K562 (cell line): ENCODE data around the gene MUCL3. TPM values are rescaled to one million over a fixed set of nuclear protein-coding genes. Genes with fewer than 3 reads are reported as not detected.
A peak's percentile ranks its signal among the peaks of the same experiment; 100 is the strongest.

Source experiments
- ATAC-seq: fragments of 200-7000 bp; cut with Tn5 transposase; 3 replicates; pipeline ENCODE4 v1.9.1; 2020; ENCODE audit warnings: moderate library complexity
- BruUV-seq: library from RNA; stranded (reverse); fragments of 400-500 nt; replicated peaks from 2 replicates; lab custom pipeline; 2021; lab: Mats Ljungman, UMichigan
- CTCF ChIA-PET: fragments of 300-600 bp; formaldehyde crosslinking; extraction: SDS; loops from one replicate; lab custom pipeline; 2021; ENCODE audit warnings: low intra/inter-chr PET ratio; lab: Yijun Ruan, JAX
- POLR2A ChIA-PET: fragments of 300-600, 350-650 bp; sonication (Branson Sonifier 250); formaldehyde crosslinking; extraction: SDS; loops from one replicate; lab custom pipeline; 2021; ENCODE audit warnings: antibody characterized with exemption, inconsistent platforms; lab: Yijun Ruan, JAX
- DNase-seq, 4 experiments: peaks; one replicate each; pipeline versions ENCODE4 v3.0.0 to v3.0.0-alpha.2; 2011 to 2018; ENCODE audit warnings: low spot score in 3 of 4, mixed read lengths in 3 of 4; ENCODE audit errors: extremely low read depth in 1 of 4
- FAIRE-seq: peaks from 2 replicates; lab custom pipeline; 2011; peaks lifted over from hg19 to GRCh38; lab: Jason Lieb, UNC
- H2AFZ ChIP-seq: 2 replicates; pipeline ENCODE4 v1.6.0; 2011; ENCODE audit warnings: low read depth, low read length, control low read depth, inconsistent platforms
- H3K27ac ChIP-seq: fragments of 200-600 bp; 3 replicates; pipeline ENCODE4 v1.8.0; 2011; ENCODE audit warnings: low read depth, mild to moderate bottlenecking, control low read depth, inconsistent platforms, low read length, moderate library complexity, mixed read lengths; ENCODE audit errors: extremely low read depth
- H3K27me3 ChIP-seq, 2 experiments: fragments of 300-600 bp in 1 of 2; 2 replicates in 1 of 2; 3 replicates in 1 of 2; pipeline versions ENCODE4 v1.6.0 to v1.8.0; 2011; ENCODE audit warnings: inconsistent platforms in 2 of 2, low read length in 2 of 2, mild to moderate bottlenecking in 1 of 2, mixed read lengths in 1 of 2, moderate library complexity in 1 of 2; ENCODE audit not compliant: control insufficient read depth in 2 of 2, insufficient read depth in 2 of 2
- H3K36me3 ChIP-seq: fragments of 300-600 bp; 3 replicates; pipeline ENCODE4 v1.8.0; 2011; ENCODE audit warnings: mild to moderate bottlenecking, low read length, inconsistent platforms; ENCODE audit not compliant: control insufficient read depth, insufficient read depth
- H3K4me1 ChIP-seq, 2 experiments: fragments of 200-600 bp in 1 of 2; replicated peaks in 1 of 2; 2 replicates in 1 of 2; 3 replicates in 1 of 2; pipeline versions ENCODE4 v1.5.1 to v1.8.0; 2011; ENCODE audit warnings: inconsistent platforms in 2 of 2, low read length in 2 of 2, mild to moderate bottlenecking in 1 of 2, mixed read lengths in 1 of 2, moderate library complexity in 1 of 2; ENCODE audit not compliant: control insufficient read depth in 2 of 2, insufficient read depth in 2 of 2
- H3K4me2 ChIP-seq: 2 replicates; pipeline ENCODE4 v1.6.1; 2011; ENCODE audit warnings: low read length, control low read depth, inconsistent platforms, mixed read lengths; ENCODE audit not compliant: insufficient read depth
- H3K4me3 ChIP-seq: fragments of 200-600 bp; sonication (generic), shearing (Covaris generic); 2 replicates; pipeline ENCODE4 v1.5.1; 2016; ENCODE audit warnings: control low read depth, inconsistent platforms
- H3K79me2 ChIP-seq: fragments of 200-600 bp; 3 replicates; pipeline ENCODE4 v1.8.0; 2011; ENCODE audit warnings: low read length, inconsistent platforms; ENCODE audit not compliant: control insufficient read depth, insufficient read depth
- H3K9ac ChIP-seq, 2 experiments: 2 replicates each; pipeline versions ENCODE4 v1.6.0 to v1.6.1; 2011; ENCODE audit warnings: low read depth in 2 of 2, low read length in 2 of 2, control low read depth in 1 of 2, inconsistent platforms in 1 of 2, mild to moderate bottlenecking in 1 of 2, mixed read lengths in 1 of 2; ENCODE audit not compliant: insufficient read depth in 1 of 2
- H3K9me1 ChIP-seq: one replicate; pipeline ENCODE4 v1.6.0; 2011; ENCODE audit warnings: inconsistent platforms, mild to moderate bottlenecking, low read length, moderate library complexity; ENCODE audit not compliant: control insufficient read depth, insufficient read depth
- H3K9me3 ChIP-seq: replicated peaks from 2 replicates; pipeline ENCODE4 v1.5.1; 2011; ENCODE audit warnings: low read depth, low read length, inconsistent platforms; ENCODE audit not compliant: control insufficient read depth, insufficient read depth
- H4K20me1 ChIP-seq: replicated peaks from 2 replicates; pipeline ENCODE4 v1.6.1; 2011; ENCODE audit warnings: low read length, inconsistent platforms, mixed read lengths; ENCODE audit not compliant: control insufficient read depth, insufficient read depth
- CBX1 ChIP-seq: sonication (generic); IDR thresholded peaks from 2 replicates; pipeline ENCODE4 v1.6.1; 2016; ENCODE audit warnings: antibody characterized with exemption, low read depth, mild to moderate bottlenecking
- CBX2 ChIP-seq: fragments of 200-600 bp; sonication (generic); IDR thresholded peaks from one replicate; pipeline ENCODE4 v1.6.1; 2012; ENCODE audit warnings: mild to moderate bottlenecking, low read length, inconsistent platforms; ENCODE audit not compliant: insufficient read depth, poor library complexity, severe bottlenecking
- CBX8 ChIP-seq: fragments of 200-600 bp; sonication (generic); IDR thresholded peaks from 2 replicates; pipeline ENCODE4 v1.6.1; 2012; ENCODE audit warnings: borderline replicate concordance, mixed run types, low read depth, mild to moderate bottlenecking, moderate library complexity, mixed read lengths, low read length, control low read depth, inconsistent platforms; ENCODE audit not compliant: poor library complexity, severe bottlenecking; ENCODE audit errors: extremely low read depth
- CHD4 ChIP-seq: fragments of 200-600 bp; sonication (generic); IDR thresholded peaks from 3 replicates; pipeline ENCODE4 v1.6.1; 2012; ENCODE audit warnings: low read depth, mild to moderate bottlenecking, mixed read lengths, low read length, inconsistent platforms; ENCODE audit not compliant: insufficient read depth, insufficient replicate concordance, poor library complexity, severe bottlenecking
- GTF2E2 ChIP-seq: fragments of 200-800 bp; sonication (Bioruptor generic); IDR thresholded peaks from 2 replicates; pipeline ENCODE4 v1.6.1; 2016; ENCODE audit warnings: missing genetic modification characterization, missing compliant biosample characterization
- PTBP1 ChIP-seq: fragments of 200-400 bp; formaldehyde crosslinking; IDR thresholded peaks from 2 replicates; pipeline ENCODE4 v1.6.1; 2017; ENCODE audit warnings: low read depth, low read length
- TCF7 ChIP-seq: sonication (generic); IDR thresholded peaks from 2 replicates; pipeline ENCODE4 v1.6.1; 2016; ENCODE audit warnings: antibody characterized with exemption, borderline replicate concordance
- THRAP3 ChIP-seq: fragments of 450-650 bp; IDR thresholded peaks from 2 replicates; pipeline ENCODE4 v1.6.1; 2016; ENCODE audit warnings: mild to moderate bottlenecking, inconsistent platforms, borderline replicate concordance
- WGBS: fragments of 100-300 bp; shearing (Covaris generic); methylation state at CpG from one replicate; pipeline ENCODE4 v1.1.6; 2016; ENCODE audit warnings: low coverage, mixed read lengths; ENCODE audit not compliant: insufficient coverage; ENCODE audit errors: missing lambda C conversion rate; 5-methylcytosine and 5-hydroxymethylcytosine counted together
- in situ Hi-C: fragments of 300-500 bp; cut with MboI; formaldehyde crosslinking; loops from 4 replicates; pipeline ENCODE4 v1.15.0; 2018; ENCODE audit warnings: inconsistent platforms, mixed read lengths
- intact Hi-C: fragments of 100-400 bp; cut with micrococcal nuclease; formaldehyde crosslinking; loops from 2 replicates; pipeline ENCODE4 v1.14.2; 2022
- polyA plus RNA-seq, 8 experiments: library from polyadenylated mRNA; depleted of rRNA in 4 of 8; stranded (reverse) in 5 of 8; unstranded in 3 of 8; fragments of >200 nt; fragmentation: Nextera tagmentation in 2 of 8; fragmentation: Illumina TruSeq in 1 of 8; extraction: Ambion mirVana in 2 of 8; extraction: Trizol in 1 of 8; gene quantifications; 2 replicates each; pipeline versions ENCODE4 v1.2.1 to v1.2.3, GENCODE V29; 2011 to 2014; ENCODE audit warnings: inconsistent platforms in 1 of 8, missing spikeins in 1 of 8
- total RNA-seq, 7 experiments: library from RNA; depleted of rRNA in 6 of 7; stranded (reverse); fragments of >200 nt in 6 of 7; fragmentation: Illumina TruSeq in 2 of 7; extraction: Trizol in 2 of 7; gene quantifications; 2 replicates each; pipeline versions ENCODE4 v1.2.1 to v1.2.3, GENCODE V29; 2011 to 2021; ENCODE audit warnings: low replicate concordance in 1 of 7
- TF ChIP-seq, protein P1 (sequence below): fragments of 450-650 bp; IDR thresholded peaks from 2 replicates; pipeline ENCODE4 v1.6.1; 2016; ENCODE audit warnings: low read depth
- TF ChIP-seq, protein P2 (sequence below): fragments of 450-650 bp; IDR thresholded peaks from 2 replicates; pipeline ENCODE4 v1.6.1; 2017; ENCODE audit warnings: antibody characterized with exemption

The MUCL3 gene
- total and polyA plus RNA-seq, 9 of the 15 experiments (the other 6 are each of a cell fraction or from before 2014, with no cell fraction given): 0.07 TPM; not detected in 8

DNA sequence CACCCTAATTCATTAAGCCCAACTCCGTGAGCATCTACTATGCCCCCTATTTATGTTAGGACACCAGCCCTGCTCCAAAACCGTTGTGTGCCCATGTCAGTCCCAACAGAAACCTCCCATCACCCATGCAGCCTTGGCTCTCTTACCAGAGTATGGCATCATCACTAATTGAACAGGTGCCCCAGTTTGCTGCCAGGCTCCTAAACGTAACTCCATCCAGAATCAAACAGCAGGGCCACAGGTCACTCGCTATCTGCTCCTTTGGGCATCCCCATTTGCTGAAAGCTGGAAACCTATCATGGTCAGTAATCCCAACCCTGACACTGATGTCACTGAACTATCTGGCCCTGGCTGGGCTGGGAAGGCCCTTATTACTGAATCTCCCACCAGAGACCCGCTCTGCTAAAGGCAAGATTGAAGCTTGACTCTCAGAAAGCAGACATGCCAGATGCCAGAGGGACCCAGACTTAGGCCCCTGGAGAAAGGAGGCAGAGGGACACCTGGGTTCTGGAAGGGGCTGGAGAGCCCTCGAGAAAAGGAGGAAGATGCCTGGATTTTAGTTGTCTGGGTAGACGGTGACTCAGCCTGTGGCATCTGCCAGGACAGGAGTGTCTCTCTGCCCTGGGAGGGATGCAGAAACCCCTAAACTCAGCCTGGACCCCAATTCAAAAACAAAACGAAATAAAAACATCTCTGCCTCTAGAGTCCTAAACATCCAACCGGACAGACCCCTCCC is 14.0 kb downstream of the MUCL3 start:
- Histone ChIP-seq H3K4me3 (peak overlapping the region; percentile 37), H3K9me3 (no peaks in the 10 kb centered on the region), H3K4me2 (peak overlapping the region; percentile 54), H3K9ac (peak overlapping the region; percentile 42 to 89; a peak in 3 of 4 replicates), H3K79me2 (no peaks in the 10 kb centered on the region), H3K36me3 (no peaks in the 10 kb centered on the region), H3K9me1 (no peaks in the 10 kb centered on the region), H4K20me1 (no peaks in the 10 kb centered on the region), H3K27ac (no peak overlapping the region), H2AFZ (peak overlapping the region; percentile 78), H3K4me1 (peaks cover 8 to 15% of the 10 kb centered on the region in 2 experiments), H3K27me3 (peaks cover 15 to 60% of the 10 kb centered on the region in 2 experiments; a peak in 4 of 5 replicates)
- no peak for ATAC-seq
- no peak for FAIRE-seq
- ChIA-PET CTCF (no interaction called here), POLR2A (interaction anchor here (0.6 to 1.2 kb wide), 6 partner anchors 9 to 632 kb away, joined by 3 to 6 read pairs (median 4); no protein-coding TSS in a partner anchor)
- in situ Hi-C loops: no loop called here
- BruUV-seq: TSS peak; percentile 72
- intact Hi-C loops: loop anchor here (1.0 kb wide), 1 partner anchor 39 kb away; no protein-coding TSS in a partner anchor
- DNase-seq: no peak
- 22% methylated on average over 9 of the region's 9 CpGs for whole genome bisulfite sequencing
- TF ChIP-seq CBX2 (peak; percentile 57), PTBP1 (no peak), TCF7 (0 out of 2 replicates have a peak, but pooled peaks have one; percentile 17), CHD4 (no peak), THRAP3 (no peak), GTF2E2 (tag) (0 out of 2 replicates have a peak, but pooled peaks have one; percentile 15), CBX8 (peak; percentile 92), CBX1 (no peak)
- TF ChIP-seq, protein P1, sequence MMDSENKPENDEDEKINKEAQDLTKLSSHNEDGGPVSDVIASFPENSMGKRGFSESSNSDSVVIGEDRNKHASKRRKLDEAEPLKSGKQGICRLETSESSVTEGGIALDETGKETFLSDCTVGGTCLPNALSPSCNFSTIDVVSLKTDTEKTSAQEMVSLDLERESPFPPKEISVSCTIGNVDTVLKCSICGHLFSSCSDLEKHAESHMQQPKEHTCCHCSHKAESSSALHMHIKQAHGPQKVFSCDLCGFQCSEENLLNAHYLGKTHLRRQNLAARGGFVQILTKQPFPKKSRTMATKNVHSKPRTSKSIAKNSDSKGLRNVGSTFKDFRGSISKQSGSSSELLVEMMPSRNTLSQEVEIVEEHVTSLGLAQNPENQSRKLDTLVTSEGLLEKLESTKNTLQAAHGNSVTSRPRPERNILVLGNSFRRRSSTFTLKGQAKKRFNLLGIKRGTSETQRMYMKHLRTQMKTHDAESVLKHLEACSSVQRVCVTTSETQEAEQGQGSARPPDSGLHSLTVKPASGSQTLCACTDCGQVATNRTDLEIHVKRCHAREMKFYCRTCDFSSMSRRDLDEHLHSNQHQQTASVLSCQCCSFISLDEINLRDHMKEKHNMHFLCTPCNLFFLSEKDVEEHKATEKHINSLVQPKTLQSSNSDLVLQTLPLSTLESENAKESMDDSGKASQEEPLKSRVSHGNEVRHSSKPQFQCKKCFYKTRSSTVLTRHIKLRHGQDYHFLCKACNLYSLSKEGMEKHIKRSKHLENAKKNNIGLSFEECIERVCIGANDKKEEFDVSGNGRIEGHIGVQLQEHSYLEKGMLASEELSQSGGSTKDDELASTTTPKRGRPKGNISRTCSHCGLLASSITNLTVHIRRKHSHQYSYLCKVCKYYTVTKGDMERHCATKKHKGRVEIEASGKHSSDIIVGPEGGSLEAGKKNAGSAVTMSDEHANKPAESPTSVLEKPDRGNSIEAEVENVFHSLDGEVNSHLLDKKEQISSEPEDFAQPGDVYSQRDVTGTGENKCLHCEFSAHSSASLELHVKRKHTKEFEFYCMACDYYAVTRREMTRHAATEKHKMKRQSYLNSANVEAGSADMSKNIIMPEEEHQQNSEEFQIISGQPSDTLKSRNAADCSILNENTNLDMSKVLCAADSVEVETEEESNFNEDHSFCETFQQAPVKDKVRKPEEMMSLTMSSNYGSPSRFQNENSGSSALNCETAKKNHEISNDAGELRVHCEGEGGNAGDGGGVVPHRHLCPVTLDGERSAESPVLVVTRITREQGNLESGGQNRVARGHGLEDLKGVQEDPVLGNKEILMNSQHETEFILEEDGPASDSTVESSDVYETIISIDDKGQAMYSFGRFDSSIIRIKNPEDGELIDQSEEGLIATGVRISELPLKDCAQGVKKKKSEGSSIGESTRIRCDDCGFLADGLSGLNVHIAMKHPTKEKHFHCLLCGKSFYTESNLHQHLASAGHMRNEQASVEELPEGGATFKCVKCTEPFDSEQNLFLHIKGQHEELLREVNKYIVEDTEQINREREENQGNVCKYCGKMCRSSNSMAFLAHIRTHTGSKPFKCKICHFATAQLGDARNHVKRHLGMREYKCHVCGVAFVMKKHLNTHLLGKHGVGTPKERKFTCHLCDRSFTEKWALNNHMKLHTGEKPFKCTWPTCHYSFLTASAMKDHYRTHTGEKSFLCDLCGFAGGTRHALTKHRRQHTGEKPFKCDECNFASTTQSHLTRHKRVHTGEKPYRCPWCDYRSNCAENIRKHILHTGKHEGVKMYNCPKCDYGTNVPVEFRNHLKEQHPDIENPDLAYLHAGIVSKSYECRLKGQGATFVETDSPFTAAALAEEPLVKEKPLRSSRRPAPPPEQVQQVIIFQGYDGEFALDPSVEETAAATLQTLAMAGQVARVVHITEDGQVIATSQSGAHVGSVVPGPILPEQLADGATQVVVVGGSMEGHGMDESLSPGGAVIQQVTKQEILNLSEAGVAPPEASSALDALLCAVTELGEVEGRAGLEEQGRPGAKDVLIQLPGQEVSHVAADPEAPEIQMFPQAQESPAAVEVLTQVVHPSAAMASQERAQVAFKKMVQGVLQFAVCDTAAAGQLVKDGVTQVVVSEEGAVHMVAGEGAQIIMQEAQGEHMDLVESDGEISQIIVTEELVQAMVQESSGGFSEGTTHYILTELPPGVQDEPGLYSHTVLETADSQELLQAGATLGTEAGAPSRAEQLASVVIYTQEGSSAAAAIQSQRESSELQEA: no peak; the same call in 1 of the 2 replicates
- TF ChIP-seq, protein P2, sequence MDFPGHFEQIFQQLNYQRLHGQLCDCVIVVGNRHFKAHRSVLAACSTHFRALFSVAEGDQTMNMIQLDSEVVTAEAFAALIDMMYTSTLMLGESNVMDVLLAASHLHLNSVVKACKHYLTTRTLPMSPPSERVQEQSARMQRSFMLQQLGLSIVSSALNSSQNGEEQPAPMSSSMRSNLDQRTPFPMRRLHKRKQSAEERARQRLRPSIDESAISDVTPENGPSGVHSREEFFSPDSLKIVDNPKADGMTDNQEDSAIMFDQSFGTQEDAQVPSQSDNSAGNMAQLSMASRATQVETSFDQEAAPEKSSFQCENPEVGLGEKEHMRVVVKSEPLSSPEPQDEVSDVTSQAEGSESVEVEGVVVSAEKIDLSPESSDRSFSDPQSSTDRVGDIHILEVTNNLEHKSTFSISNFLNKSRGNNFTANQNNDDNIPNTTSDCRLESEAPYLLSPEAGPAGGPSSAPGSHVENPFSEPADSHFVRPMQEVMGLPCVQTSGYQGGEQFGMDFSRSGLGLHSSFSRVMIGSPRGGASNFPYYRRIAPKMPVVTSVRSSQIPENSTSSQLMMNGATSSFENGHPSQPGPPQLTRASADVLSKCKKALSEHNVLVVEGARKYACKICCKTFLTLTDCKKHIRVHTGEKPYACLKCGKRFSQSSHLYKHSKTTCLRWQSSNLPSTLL: no peak
